K562 (cell line): ENCODE measurements around the gene HSPB6. TPM values are rescaled to one million over a fixed set of nuclear protein-coding genes. Genes with fewer than 3 reads are reported as not detected.

Source experiments
- CHD4 ChIP-seq: fragments of 200-600 bp; sonication (generic); IDR thresholded peaks from 3 replicates; pipeline ENCODE4 v1.6.1; 2012; ENCODE audit warnings: low read depth, mild to moderate bottlenecking, mixed read lengths, low read length, inconsistent platforms; ENCODE audit not compliant: insufficient read depth, insufficient replicate concordance, poor library complexity, severe bottlenecking
- FOXP1 ChIP-seq: sonication (generic); formaldehyde crosslinking; IDR thresholded peaks from 2 replicates; pipeline ENCODE4 v1.8.0; 2022; ENCODE audit warnings: mild to moderate bottlenecking, missing genetic modification reagents
- FUS ChIP-seq: fragments of 200-400 bp; formaldehyde crosslinking; optimal IDR thresholded peaks from 2 replicates; pipeline ENCODE3; 2017; ENCODE audit warnings: low read depth, low read length
- HNRNPH1 ChIP-seq: fragments of 200-400 bp; formaldehyde crosslinking; optimal IDR thresholded peaks from 2 replicates; pipeline ENCODE3; 2017; ENCODE audit warnings: low read depth, mild to moderate bottlenecking, low read length, moderate library complexity
- NR4A1 ChIP-seq, 2 experiments: fragments of 250-450 bp in 1 of 2; fragments of 450-650 bp in 1 of 2; sonication (Bioruptor Pico) in 1 of 2; IDR thresholded peaks; 2 replicates each; pipeline versions ENCODE4 v1.4.0 to v1.6.1; 2016 to 2020; ENCODE audit warnings: mild to moderate bottlenecking in 2 of 2, missing compliant biosample characterization in 1 of 2, missing genetic modification characterization in 1 of 2, moderate library complexity in 1 of 2
- PHTF2 ChIP-seq: fragments of 250-450 bp; sonication (Bioruptor Pico); IDR thresholded peaks from 2 replicates; pipeline ENCODE4 v1.5.0; 2021; ENCODE audit warnings: mild to moderate bottlenecking
- PRMT5 ChIP-seq: sonication (generic); formaldehyde crosslinking; IDR thresholded peaks from 2 replicates; pipeline ENCODE4 v1.5.0; 2020; ENCODE audit warnings: missing genetic modification reagents
- PTBP1 ChIP-seq: fragments of 200-400 bp; formaldehyde crosslinking; IDR thresholded peaks from 2 replicates; pipeline ENCODE4 v1.6.1; 2017; ENCODE audit warnings: low read depth, low read length
- RAD21 ChIP-seq, 2 experiments: fragments of 250-450 bp in 1 of 2; fragments of 450-650 bp in 1 of 2; sonication (Bioruptor Pico) in 1 of 2; formaldehyde crosslinking in 1 of 2; IDR thresholded peaks in 1 of 2; conservative IDR thresholded peaks in 1 of 2; 2 replicates each; pipeline versions ENCODE4 v1.4.0 to v1.8.0; 2020 to 2022; ENCODE audit warnings: mild to moderate bottlenecking in 2 of 2, moderate library complexity in 1 of 2
- SLC30A9 ChIP-seq: fragments of 250-450 bp; sonication (Bioruptor Pico); IDR thresholded peaks from 2 replicates; pipeline ENCODE4 v1.8.0; 2022; ENCODE audit warnings: mild to moderate bottlenecking, moderate library complexity
- SP1 ChIP-seq: sonication (generic); formaldehyde crosslinking; IDR thresholded peaks from 2 replicates; pipeline ENCODE4 v1.8.1; 2022; ENCODE audit warnings: mild to moderate bottlenecking, missing genetic modification reagents
- TAF7 ChIP-seq: fragments of 450-650 bp; IDR thresholded peaks from 2 replicates; pipeline ENCODE4 v1.6.1; 2016; ENCODE audit warnings: missing genetic modification characterization, missing compliant biosample characterization
- TOE1 ChIP-seq, 2 experiments: fragments of 450-650 bp in 1 of 2; sonication (generic) in 1 of 2; formaldehyde crosslinking in 1 of 2; IDR thresholded peaks; 2 replicates each; pipeline versions ENCODE4 v1.7.1 to v1.8.0; 2016 to 2022; ENCODE audit warnings: borderline replicate concordance in 2 of 2, mild to moderate bottlenecking in 2 of 2, antibody characterized with exemption in 1 of 2, inconsistent platforms in 1 of 2, low read depth in 1 of 2, missing genetic modification reagents in 1 of 2, moderate library complexity in 1 of 2
- ZBTB40 ChIP-seq, 2 experiments: fragments of 450-650 bp in 1 of 2; sonication (generic) in 1 of 2; formaldehyde crosslinking in 1 of 2; IDR thresholded peaks; 2 replicates each; pipeline versions ENCODE4 v1.7.1 to v1.9.0; 2016 to 2022; ENCODE audit warnings: inconsistent platforms in 1 of 2, mild to moderate bottlenecking in 1 of 2, missing genetic modification reagents in 1 of 2
- ZKSCAN3 ChIP-seq: fragments of 250-450 bp; sonication (Bioruptor Pico); IDR thresholded peaks from 2 replicates; pipeline ENCODE4 v1.4.0; 2020
- ZNF274 ChIP-seq: IDR thresholded peaks from 2 replicates; pipeline ENCODE4 v1.6.1; 2011; ENCODE audit warnings: low read depth, mild to moderate bottlenecking, low read length, moderate library complexity, borderline replicate concordance
- ZNF586 ChIP-seq: fragments of 450-650 bp; formaldehyde crosslinking; conservative IDR thresholded peaks from 2 replicates; pipeline ENCODE4 v1.4.0; 2020; ENCODE audit warnings: mild to moderate bottlenecking, moderate library complexity
- ZSCAN29 ChIP-seq: fragments of 450-650 bp; IDR thresholded peaks from 2 replicates; pipeline ENCODE4 v1.6.1; 2017
- polyA plus RNA-seq, 8 experiments: library from polyadenylated mRNA; depleted of rRNA in 4 of 8; stranded (reverse) in 5 of 8; unstranded in 3 of 8; fragments of >200 nt; fragmentation: Nextera tagmentation in 2 of 8; fragmentation: Illumina TruSeq in 1 of 8; extraction: Ambion mirVana in 2 of 8; extraction: Trizol in 1 of 8; gene quantifications; 2 replicates each; pipeline versions ENCODE4 v1.2.1 to v1.2.3, GENCODE V29; 2011 to 2014; ENCODE audit warnings: inconsistent platforms in 1 of 8, missing spikeins in 1 of 8
- total RNA-seq, 7 experiments: library from RNA; depleted of rRNA in 6 of 7; stranded (reverse); fragments of >200 nt in 6 of 7; fragmentation: Illumina TruSeq in 2 of 7; extraction: Trizol in 2 of 7; gene quantifications; 2 replicates each; pipeline versions ENCODE4 v1.2.1 to v1.2.3, GENCODE V29; 2011 to 2021; ENCODE audit warnings: low replicate concordance in 1 of 7

Gene HSPB6
- total and polyA plus RNA-seq, 9 of the 15 experiments (the other 6 are each of a cell fraction or from before 2014, with no cell fraction given): 0.55 TPM; not detected in 8

GRCh38 chr19:35748106-35749020, 8.5 kb downstream of the HSPB6 start, which contains the start of gene LIN37 (continued):
- TF ChIP-seq TOE1 (IDR thresholded peaks at IDR 0.05; ENCODE audit: borderline replicate concordance) (peak; percentile 64; the same call in 1 of the 2 replicates), TOE1 (CRISPR knock-in tag; IDR thresholded peaks at IDR 0.05; ENCODE audit: borderline replicate concordance, low read depth) (no peak), PTBP1 (no peak), PHTF2 (CRISPR knock-in tag) (no peak), ZNF586 (no peak), ZNF274 (no peak), PRMT5 (CRISPR knock-in tag) (no peak), TAF7 (tag) (no peak), FOXP1 (CRISPR knock-in tag) (no peak), CHD4 (no peak), SLC30A9 (no peak), SP1 (CRISPR knock-in tag) (peak; percentile 93), NR4A1 (CRISPR knock-in tag; IDR thresholded peaks at IDR 0.05) (no peak), NR4A1 (tag; IDR thresholded peaks at IDR 0.05) (no peak), RAD21 (CRISPR knock-in tag; conservative IDR thresholded peaks at IDR 0.05 in 1 of 2, IDR thresholded peaks at IDR 0.05 in 1 of 2) (no peak), FUS (no peak), ZBTB40 (IDR thresholded peaks at IDR 0.05) (peak; percentile 93), ZBTB40 (CRISPR knock-in tag; IDR thresholded peaks at IDR 0.05) (no peak), ZSCAN29 (no peak), ZKSCAN3 (no peak), HNRNPH1 (no peak)
